K562 (cell line): ENCODE measurements around the gene SPRYD3.

ENCODE experiments used
- CTCF ChIP-seq, 3 experiments: IDR thresholded peaks in 2 of 3; conservative IDR thresholded peaks in 1 of 3; 2 replicates each; pipeline ENCODE4 v1.5.1; 2011 to 2012; ENCODE audit warnings: low read length in 3 of 3, mild to moderate bottlenecking in 3 of 3, control low read depth in 2 of 3, improper control_type of control experiment in 1 of 3, inconsistent platforms in 1 of 3, low read depth in 1 of 3, mixed read lengths in 1 of 3, moderate library complexity in 1 of 3; ENCODE audit not compliant: insufficient read depth in 2 of 3
- EP300 ChIP-seq: IDR thresholded peaks from 2 replicates; pipeline ENCODE4 v1.6.1; 2012; ENCODE audit warnings: low read length, improper control_type of control experiment
- LARP7 ChIP-seq: fragments of 450-650 bp; IDR thresholded peaks from 2 replicates; pipeline ENCODE4 v1.6.1; 2016
- NCOA1 ChIP-seq: fragments of 450-650 bp; IDR thresholded peaks from 2 replicates; pipeline ENCODE4 v1.6.1; 2016; ENCODE audit warnings: low read depth
- NCOA6 ChIP-seq: fragments of 450-650 bp; IDR thresholded peaks from 2 replicates; pipeline ENCODE4 v1.6.1; 2017; ENCODE audit warnings: mild to moderate bottlenecking
- POLR2AphosphoS2 ChIP-seq: IDR thresholded peaks from 2 replicates; pipeline ENCODE4 v1.6.1; 2012; ENCODE audit warnings: low read length, improper control_type of control experiment
- SAP30 ChIP-seq: fragments of 200-600 bp; sonication (generic); IDR thresholded peaks from 2 replicates; pipeline ENCODE4 v1.6.1; 2012; ENCODE audit warnings: borderline replicate concordance, low read depth, mild to moderate bottlenecking, moderate library complexity, low read length, control low read depth, inconsistent platforms; ENCODE audit not compliant: insufficient read depth, poor library complexity, severe bottlenecking
- TCF7 ChIP-seq: sonication (generic); IDR thresholded peaks from 2 replicates; pipeline ENCODE4 v1.6.1; 2016; ENCODE audit warnings: antibody characterized with exemption, borderline replicate concordance
- ZNF24 ChIP-seq: fragments of 450-650 bp; IDR thresholded peaks from 2 replicates; pipeline ENCODE4 v1.6.1; 2016

DNA sequence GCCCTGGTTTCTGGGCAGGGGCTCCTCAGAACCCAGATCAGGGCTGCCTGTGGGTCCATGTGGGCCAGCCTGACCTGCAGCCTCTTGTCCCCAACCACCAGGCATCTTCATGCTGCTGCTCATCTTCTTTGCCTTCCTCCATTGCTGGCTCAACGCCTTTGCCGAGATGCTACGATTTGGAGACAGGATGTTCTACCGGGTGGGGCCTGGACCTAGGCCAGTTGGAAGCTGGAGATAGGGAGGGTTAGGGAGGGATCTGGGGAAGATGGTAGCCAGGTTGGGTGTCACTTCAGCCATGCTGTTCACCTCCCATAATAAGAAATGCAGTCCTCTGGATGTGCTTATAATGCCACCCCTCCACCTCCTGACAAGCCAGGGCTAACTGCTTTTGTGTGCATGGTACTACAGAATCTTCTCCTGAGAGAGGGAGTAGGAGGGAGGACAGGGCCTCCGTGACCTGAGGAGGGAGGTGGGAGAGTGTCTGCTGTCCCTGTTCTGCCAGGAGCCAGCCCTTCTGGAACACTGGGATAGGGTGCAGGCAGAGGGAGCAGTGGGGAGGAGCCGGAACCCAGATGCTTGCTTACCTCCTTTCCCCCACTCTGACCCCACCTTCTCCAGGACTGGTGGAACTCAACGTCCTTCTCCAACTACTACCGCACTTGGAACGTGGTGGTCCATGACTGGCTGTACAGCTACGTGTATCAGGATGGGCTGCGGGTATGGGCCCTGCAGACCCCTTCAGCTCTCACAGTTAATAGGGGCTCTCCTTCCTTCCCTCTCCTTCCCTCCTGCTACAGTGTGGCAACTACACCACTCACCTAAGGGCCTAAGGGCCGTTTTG is 41.7 kb upstream of the SPRYD3 start:
- TF ChIP-seq CTCF (IDR thresholded peaks at IDR 0.05 in 2 of 3, conservative IDR thresholded peaks at IDR 0.05 in 1 of 3; ENCODE audit: insufficient read depth in 2 of 3, low read depth in 1 of 3, low read length in 3 of 3) (no peak), LARP7 (no peak), NCOA1 (no peak), SAP30 (no peak), POLR2AphosphoS2 (no peak), ZNF24 (no peak), TCF7 (no peak), NCOA6 (no peak), EP300 (no peak)
